Heart left ventricle (tissue), 11 donors: Measurements from ENCODE around the gene HAPLN2. TPM values are rescaled to one million over a fixed set of nuclear protein-coding genes. Genes with fewer than 3 reads are reported as not detected.

ENCODE experiments used
- polyA plus RNA-seq, 2 donors: library from polyadenylated mRNA; stranded (reverse); fragments of 200-250 nt; gene quantifications; one replicate each; pipeline ENCODE4 v1.2.3, GENCODE V29; 2013
- total RNA-seq, 9 donors: library from RNA; depleted of rRNA in 2 of 9; stranded (reverse); fragments of >200 nt in 2 of 9; fragmentation: NEBNext Ultra II Directional in 3 of 9; extraction: Animal tissue kit (Norgen Biotek cat#: 25700) in 3 of 9; gene quantifications; one replicate each; pipeline versions ENCODE4 v1.1.0 to v1.2.4, GENCODE V29; 2016 to 2023
- donor health status: ischemic (EF 13 %, LVEDD 7.1; RV severe dilation, severe dysfunction).
- donor health status: healthy with polysubstance abuse.
- donor health status: DM: no; HTN: yes; CAD: no.
- donor health status: DM: no; HTN: no; CAD: no.
- donor health status: ischemic (EF 25% LVEDD 5.7; RV mildly dilated, moderate dysfunction).
- donor health status: healthy.
- donor health status: DM: yes; HTN: yes; CAD: no.
- donor health status: PGD.
- donor health status: nonischemic (EF 23%, LVEDD 6.1; RV moderate dilation, normal function).

The HAPLN2 gene
- total and polyA plus RNA-seq, 11 donors: 0.52 to 3.0 (median 1.1) TPM

Other genes with a start within 250 kb of the HAPLN2 start
- 100 to 1,000 TPM in 3 of 9 donors, 10 to 100 TPM in 6; 75.0 to 203 (median 93.2) TPM for gene MEF2D, start 118.6 kb upstream of the HAPLN2 start, total RNA-seq
- gene MEF2D, start 118.6 kb upstream of the HAPLN2 start, polyA plus RNA-seq: 10 to 100 TPM; 40.5 to 68.8 TPM
- gene IQGAP3, start 46.9 kb upstream of the HAPLN2 start, total RNA-seq: 1 to 10 TPM in 2 of 9 donors, under 1 TPM in 7; 0.09 to 5.1 (median 0.27) TPM
- gene IQGAP3, start 46.9 kb upstream of the HAPLN2 start, polyA plus RNA-seq: under 1 TPM; 0.11 to 0.25 TPM
- gene TTC24, start 39.7 kb upstream of the HAPLN2 start, total RNA-seq: under 1 TPM in 1 of 9 donors, not detected in 8; 0.19 TPM
- not detected for gene TTC24, start 39.7 kb upstream of the HAPLN2 start, polyA plus RNA-seq
- 100 to 1,000 TPM in 5 of 9 donors, 10 to 100 TPM in 4; 87.4 to 141 (median 111) TPM for gene NAXE, start 27.6 kb upstream of the HAPLN2 start, total RNA-seq
- gene NAXE, start 27.6 kb upstream of the HAPLN2 start, polyA plus RNA-seq: 100 to 1,000 TPM in 1 of 2 donors, 10 to 100 TPM in 1; 75.8 to 101 TPM
- 10 to 100 TPM in 8 of 9 donors, 1 to 10 TPM in 1; 8.8 to 30.1 (median 12.6) TPM for gene GPATCH4, start 17.9 kb upstream of the HAPLN2 start, total RNA-seq
- 10 to 100 TPM; 21.6 to 67.5 TPM for gene GPATCH4, start 17.9 kb upstream of the HAPLN2 start, polyA plus RNA-seq
- under 1 TPM in 4 of 9 donors, not detected in 5; 0.09 to 0.27 (median 0.15) TPM for gene BCAN, start 22.7 kb downstream of the HAPLN2 start, total RNA-seq
- under 1 TPM; 0.10 to 0.15 TPM for gene BCAN, start 22.7 kb downstream of the HAPLN2 start, polyA plus RNA-seq
- 100 to 1,000 TPM in 7 of 9 donors, 10 to 100 TPM in 2; 75.3 to 499 (median 158) TPM for gene NES, start 58.0 kb downstream of the HAPLN2 start, total RNA-seq
- gene NES, start 58.0 kb downstream of the HAPLN2 start, polyA plus RNA-seq: 100 to 1,000 TPM in 1 of 2 donors, 10 to 100 TPM in 1; 59.7 to 160 TPM
- gene CRABP2, start 86.2 kb downstream of the HAPLN2 start, total RNA-seq: 10 to 100 TPM in 1 of 9 donors, 1 to 10 TPM in 4, under 1 TPM in 1, not detected in 3; 0.80 to 11.4 (median 1.7) TPM
- gene CRABP2, start 86.2 kb downstream of the HAPLN2 start, polyA plus RNA-seq: 1 to 10 TPM in 1 of 2 donors, under 1 TPM in 1; 0.46 to 1.5 TPM
- 10 to 100 TPM in 8 of 9 donors, 1 to 10 TPM in 1; 8.9 to 18.9 (median 15.0) TPM for gene METTL25B, start 109.1 kb downstream of the HAPLN2 start, total RNA-seq
- 10 to 100 TPM; 15.6 to 24.3 TPM for gene METTL25B, start 109.1 kb downstream of the HAPLN2 start, polyA plus RNA-seq
- gene ISG20L2, start 109.4 kb downstream of the HAPLN2 start, total RNA-seq: 10 to 100 TPM in 8 of 9 donors, 1 to 10 TPM in 1; 8.4 to 17.9 (median 12.8) TPM
- 10 to 100 TPM in 1 of 2 donors, 1 to 10 TPM in 1; 5.1 to 17.6 TPM for gene ISG20L2, start 109.4 kb downstream of the HAPLN2 start, polyA plus RNA-seq
- 100 to 1,000 TPM in 1 of 9 donors, 10 to 100 TPM in 8; 74.8 to 117 (median 79.6) TPM for gene MRPL24, start 121.7 kb downstream of the HAPLN2 start, total RNA-seq
- 100 to 1,000 TPM; 135 to 230 TPM for gene MRPL24, start 121.7 kb downstream of the HAPLN2 start, polyA plus RNA-seq
- gene HDGF, start 132.3 kb downstream of the HAPLN2 start, total RNA-seq: 100 to 1,000 TPM; 137 to 224 (median 147) TPM
- 100 to 1,000 TPM in 1 of 2 donors, 10 to 100 TPM in 1; 87.7 to 240 TPM for gene HDGF, start 132.3 kb downstream of the HAPLN2 start, polyA plus RNA-seq
- gene PRCC, start 148.1 kb downstream of the HAPLN2 start, total RNA-seq: 10 to 100 TPM; 34.6 to 55.5 (median 39.0) TPM
- 10 to 100 TPM; 39.0 to 49.9 TPM for gene PRCC, start 148.1 kb downstream of the HAPLN2 start, polyA plus RNA-seq
- 1 to 10 TPM in 6 of 9 donors, under 1 TPM in 3; 0.52 to 8.2 (median 1.9) TPM for gene SH2D2A, start 197.4 kb downstream of the HAPLN2 start, total RNA-seq
- 1 to 10 TPM in 1 of 2 donors, under 1 TPM in 1; 0.95 to 1.1 TPM for gene SH2D2A, start 197.4 kb downstream of the HAPLN2 start, polyA plus RNA-seq
- gene INSRR, start 239.7 kb downstream of the HAPLN2 start, total RNA-seq: under 1 TPM in 7 of 9 donors, not detected in 2; 0.07 to 0.35 (median 0.11) TPM
- gene INSRR, start 239.7 kb downstream of the HAPLN2 start, polyA plus RNA-seq: under 1 TPM in 1 of 2 donors, not detected in 1; 0.42 TPM
- gene NTRK1, start 241.4 kb downstream of the HAPLN2 start, total RNA-seq: 1 to 10 TPM in 5 of 9 donors, under 1 TPM in 4; 0.22 to 1.6 (median 1.1) TPM
- 1 to 10 TPM in 1 of 2 donors, under 1 TPM in 1; 0.30 to 1.4 TPM for gene NTRK1, start 241.4 kb downstream of the HAPLN2 start, polyA plus RNA-seq